Aorta (tissue), 5 donors: ENCODE data around the gene GSK3A. TPM values are rescaled to one million over a fixed set of nuclear protein-coding genes. Genes with fewer than 3 reads are reported as not detected.

Experiments used
- ATAC-seq: fragments of 200-7000 bp; cut with Tn5 transposase; one replicate; pipeline ENCODE4 v1.9.1; 2022; ENCODE audit warnings: moderate library complexity; ENCODE audit not compliant: low FRiP score
- DNase-seq, 2 donors: peaks; one replicate each; pipeline ENCODE4 v3.0.0-alpha.2; 2020
- H3K27ac ChIP-seq, 2 donors: one replicate each; pipeline ENCODE4 v1.5.1; 2013; ENCODE audit warnings: low read length in 2 of 2, mild to moderate bottlenecking in 2 of 2, moderate library complexity in 2 of 2, control low read depth in 1 of 2, inconsistent platforms in 1 of 2, low read depth in 1 of 2
- H3K27me3 ChIP-seq, 2 donors: one replicate each; pipeline ENCODE4 v1.6.1; 2013; ENCODE audit warnings: control low read depth in 1 of 2, low read length in 1 of 2, mild to moderate bottlenecking in 1 of 2, moderate library complexity in 1 of 2; ENCODE audit not compliant: insufficient read depth in 2 of 2, control insufficient read depth in 1 of 2
- H3K36me3 ChIP-seq, 2 donors: one replicate each; pipeline ENCODE4 v1.6.1; 2013; ENCODE audit warnings: control low read depth in 1 of 2, low read length in 1 of 2, mild to moderate bottlenecking in 1 of 2; ENCODE audit not compliant: insufficient read depth in 2 of 2, control insufficient read depth in 1 of 2
- H3K4me1 ChIP-seq, 2 donors: one replicate each; pipeline ENCODE4 v1.6.1; 2013; ENCODE audit warnings: low read length in 2 of 2, control low read depth in 1 of 2, mild to moderate bottlenecking in 1 of 2, moderate library complexity in 1 of 2; ENCODE audit not compliant: insufficient read depth in 2 of 2, control insufficient read depth in 1 of 2
- H3K4me3 ChIP-seq, 2 donors: one replicate each; pipeline ENCODE4 v1.5.1; 2013; ENCODE audit warnings: low read length in 2 of 2, control low read depth in 1 of 2, mild to moderate bottlenecking in 1 of 2
- H3K9me3 ChIP-seq: one replicate; pipeline ENCODE4 v1.6.1; 2013; ENCODE audit warnings: mild to moderate bottlenecking, low read length; ENCODE audit not compliant: control insufficient read depth
- WGBS, 2 donors: extraction: QIAGEN DNeasy Blood & Tissue Kit; methylation state at CpG; one replicate each; pipeline ENCODE4 v1.1.7; 2013; 5-methylcytosine and 5-hydroxymethylcytosine counted together
- intact Hi-C, 2 donors: fragments of 100-400 bp; cut with DNase I; formaldehyde crosslinking; loops; one replicate each; pipeline versions ENCODE4 v1.14.2 to v1.15.0; 2022
- polyA plus RNA-seq, 2 donors: library from polyadenylated mRNA; stranded (reverse); fragments of 200-250 nt; gene quantifications; one replicate each; pipeline ENCODE4 v1.2.3, GENCODE V29; 2013
- total RNA-seq, 2 donors: library from RNA; stranded (reverse); fragmentation: NEBNext Ultra II Directional; extraction: Animal tissue kit (Norgen Biotek cat#: 25700); gene quantifications; one replicate each; pipeline ENCODE4 v1.2.1, GENCODE V29; 2021
- donor health status: healthy with polysubstance abuse.
- donor health status: Bipolar disorder and iron deficiency.
- donor health status: DM: no; HTN: no; CAD: no.
- donor health status: DM: no; HTN: no; CAD: no.
- donor health status: DM: yes; HTN: yes; CAD: no.

GSK3A gene
- total and polyA plus RNA-seq, 4 donors: 28.8 to 40.7 (median 35.2) TPM

- 48 to 52% methylated on average over 8 of the region's 8 CpGs for WGBS, 2 donors
- Histone ChIP-seq H3K4me3 (no peak overlapping the region), H3K27ac (no peak overlapping the region), H3K27me3 (no peaks in the 10 kb centered on the region), H3K9me3 (no peaks in the 10 kb centered on the region), H3K4me1 (no peaks in the 10 kb centered on the region), H3K36me3 (peaks cover 4 to 20% of the 10 kb centered on the region in 2 donors)
- intact Hi-C loops: no loop called here
- ATAC-seq: no peak
- DNase-seq: no peak
Measured at GRCh38 chr19:42229855-42230351, 12.5 kb downstream of the GSK3A start.

DNA sequence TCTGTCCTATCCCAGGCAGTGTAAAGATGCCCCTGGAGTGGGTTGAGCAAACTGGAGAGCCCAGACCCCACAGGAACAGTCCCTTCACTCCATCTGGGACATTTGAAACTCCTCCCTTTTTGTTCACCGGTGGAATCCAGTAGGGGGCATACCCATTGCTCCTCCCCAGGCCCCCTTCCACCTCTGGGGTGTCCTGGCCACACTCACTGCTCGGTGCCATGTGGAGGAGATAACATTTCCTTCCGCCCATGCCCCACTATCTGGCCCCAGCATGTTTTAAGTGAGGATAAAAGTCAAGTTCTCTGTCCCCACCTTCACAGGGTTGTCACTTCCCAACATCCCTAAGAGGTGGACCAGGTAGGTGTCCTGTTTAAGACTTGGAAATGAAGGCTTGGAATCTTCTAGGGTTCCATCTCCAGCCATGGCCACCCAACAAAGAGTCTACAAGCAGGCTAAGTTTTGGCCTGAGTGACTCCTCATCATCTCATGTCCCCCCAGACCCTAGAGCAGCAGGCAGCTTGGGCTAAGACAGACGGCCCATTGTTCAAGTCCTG is 13.0 kb downstream of the GSK3A start:
- no peak overlapping the region for H3K27ac ChIP-seq
- H3K4me1 ChIP-seq: no peaks in the 10 kb centered on the region
- H3K27me3 ChIP-seq: no peaks in the 10 kb centered on the region
- ATAC-seq (no peak), DNase-seq (no peak)
- WGBS, 2 donors: 52 to 67% methylated on average over 4 of the region's 4 CpGs
- H3K9me3 ChIP-seq: no peaks in the 10 kb centered on the region
- intact Hi-C loops: no loop called here
- H3K4me3 ChIP-seq: no peak overlapping the region
- peaks cover 4 to 24% of the 10 kb centered on the region in 2 donors for H3K36me3 ChIP-seq

DNA sequence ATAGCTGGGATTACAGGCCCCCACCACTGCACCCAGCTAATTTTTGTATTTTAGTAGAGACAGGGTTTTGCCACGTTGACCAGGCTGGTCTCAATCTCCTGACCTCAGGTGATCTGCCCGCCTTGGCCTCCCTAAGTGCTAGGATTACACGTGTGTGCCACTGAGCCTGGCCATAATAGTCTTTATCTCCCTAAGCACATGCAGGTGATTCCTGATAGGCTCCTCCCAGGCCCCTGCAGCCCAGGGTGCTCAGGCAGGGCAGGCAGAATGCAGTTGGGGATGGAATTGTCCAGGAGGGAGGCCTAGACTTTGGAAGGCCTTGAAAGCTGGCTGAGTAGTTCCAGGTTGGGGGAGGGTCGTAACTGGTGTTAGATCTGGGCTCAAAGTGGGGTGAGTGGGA is 13.8 kb downstream of the GSK3A start:
- intact Hi-C loops: no loop called here
- H3K4me3 ChIP-seq: no peak overlapping the region
- H3K27ac ChIP-seq: no peak overlapping the region
- H3K9me3 ChIP-seq: no peaks in the 10 kb centered on the region
- H3K4me1 ChIP-seq: no peaks in the 10 kb centered on the region
- 71 to 74% methylated on average over 4 of the region's 4 CpGs for WGBS, 2 donors
- DNase-seq (no peak), ATAC-seq (no peak)
- H3K27me3 ChIP-seq: no peaks in the 10 kb centered on the region
- peaks cover 4 to 23% of the 10 kb centered on the region in 2 donors for H3K36me3 ChIP-seq

GRCh38 chr19:42226886-42227285 is 15.5 kb downstream of the GSK3A start:
- WGBS, 2 donors: 78 to 95% methylated on average over 1 of the region's 1 CpG
- ATAC-seq: no peak
- Histone ChIP-seq H3K27ac (no peak overlapping the region), H3K4me1 (no peaks in the 10 kb centered on the region), H3K4me3 (no peak overlapping the region), H3K9me3 (no peaks in the 10 kb centered on the region), H3K36me3 (peaks cover 0 to 17% of the 10 kb centered on the region in 2 donors), H3K27me3 (no peaks in the 10 kb centered on the region)
- no peak for DNase-seq
- intact Hi-C loops: no loop called here

GRCh38 chr19:42225718-42226292 is 16.6 kb downstream of the GSK3A start:
- no peaks in the 10 kb centered on the region for H3K27me3 ChIP-seq
- H3K9me3 ChIP-seq: no peaks in the 10 kb centered on the region
- 94 to 96% methylated on average over 33 of the region's 33 CpGs for WGBS, 2 donors
- H3K4me1 ChIP-seq: no peaks in the 10 kb centered on the region
- H3K27ac ChIP-seq: no peak overlapping the region
- intact Hi-C loops: no loop called here
- H3K36me3 ChIP-seq: peaks cover 0 to 16% of the 10 kb centered on the region in 2 donors
- ATAC-seq (no peak), DNase-seq (no peak)
- H3K4me3 ChIP-seq: no peak overlapping the region

- no peak for ATAC-seq
- intact Hi-C loops: no loop called here
- WGBS, 2 donors: 95 to 96% methylated on average over 36 to 37 of the region's 37 CpGs
Measured at GRCh38 chr19:42224940-42225717, 17.3 kb downstream of the GSK3A start.

GRCh38 chr19:42220751-42221097 is 21.7 kb downstream of the GSK3A start:
- 1% methylated on average over 6 of the region's 6 CpGs for WGBS, 2 donors
- H3K27me3 ChIP-seq: no peaks in the 10 kb centered on the region
- ATAC-seq: no peak
- DNase-seq: no peak
- H3K27ac ChIP-seq: no peak overlapping the region
- H3K36me3 ChIP-seq: peaks cover 0 to 7% of the 10 kb centered on the region in 2 donors
- H3K9me3 ChIP-seq: no peaks in the 10 kb centered on the region
- H3K4me1 ChIP-seq: no peaks in the 10 kb centered on the region
- intact Hi-C loops: no loop called here
- H3K4me3 ChIP-seq: peak overlapping the region; percentile 51 to 65

More at GRCh38 chr19:42224940-42225717, 17.3 kb downstream of the GSK3A start:
- H3K9me3 ChIP-seq: no peaks in the 10 kb centered on the region
- no peak overlapping the region for H3K27ac ChIP-seq
- no peaks in the 10 kb centered on the region for H3K4me1 ChIP-seq
- peaks cover 0 to 16% of the 10 kb centered on the region in 2 donors for H3K36me3 ChIP-seq
- DNase-seq: no peak
- no peak overlapping the region for H3K4me3 ChIP-seq
- H3K27me3 ChIP-seq: no peaks in the 10 kb centered on the region

GRCh38 chr19:42219812-42220750 is 22.3 kb downstream of the GSK3A start, which contains the start of gene ZNF526:
Gene ZNF526, plus strand, starts transcription at chr19:42220312. Its CDS starts 4,092 bp downstream, at chr19:42224404.
- H3K4me1 ChIP-seq: no peaks in the 10 kb centered on the region
- peak; percentile 98 to 99 for DNase-seq
- H3K4me3 ChIP-seq: peak within 1 kb of the TSS; percentile 51 to 65
- no peaks in the 10 kb centered on the region for H3K27me3 ChIP-seq
- 0 to 1% methylated on average over 52 to 53 of the region's 53 CpGs for WGBS, 2 donors
- H3K27ac ChIP-seq: peak within 1 kb of the TSS; percentile 8 to 65
- peak; percentile 95 for ATAC-seq
- no peaks in the 10 kb centered on the region for H3K9me3 ChIP-seq
- intact Hi-C loops: no loop called here
- peaks cover 0 to 6% of the 10 kb centered on the region in 2 donors for H3K36me3 ChIP-seq
